ENCODE results near the gene TUBB4A.

TUBB4A gene

DNA sequence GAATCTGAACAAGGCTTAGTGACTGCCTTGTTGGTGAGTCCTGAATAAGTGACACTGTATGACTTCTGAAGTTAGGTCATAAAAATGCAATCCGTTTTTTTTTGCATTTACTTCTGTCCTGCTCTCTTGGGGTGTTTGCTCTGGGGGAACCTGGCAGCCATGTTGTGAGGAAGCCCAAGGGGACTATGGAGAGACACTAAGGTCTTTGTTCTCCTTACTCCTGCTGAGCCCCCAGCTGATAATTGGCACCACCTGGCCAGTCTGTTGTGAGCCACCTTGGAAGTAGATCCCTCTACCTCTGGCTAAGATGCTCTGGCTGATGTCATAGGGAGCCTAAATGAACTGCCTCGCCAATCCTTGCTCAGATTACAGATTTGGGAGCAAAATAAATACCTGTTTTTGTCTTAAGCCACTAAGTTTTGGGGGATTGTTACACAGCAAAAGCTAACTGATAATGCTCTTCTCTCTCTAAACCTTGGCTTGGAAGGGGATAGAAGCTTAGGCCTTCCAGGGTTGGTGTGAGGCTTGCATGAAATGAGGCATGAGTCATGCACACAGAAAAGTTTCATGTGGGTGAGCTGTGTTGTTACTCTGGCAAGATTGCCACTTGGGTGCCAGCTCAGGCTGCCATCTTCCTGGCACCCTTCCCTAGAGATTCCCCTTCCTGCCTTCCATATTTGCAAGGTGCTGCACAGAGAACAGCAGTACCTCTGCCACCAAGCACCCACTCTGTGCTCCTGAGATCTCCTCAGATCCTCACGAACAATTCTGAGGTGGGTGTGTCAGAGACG lies 10.1 kb downstream of the TUBB4A start:
- DNase-seq, result no peak

DNA sequence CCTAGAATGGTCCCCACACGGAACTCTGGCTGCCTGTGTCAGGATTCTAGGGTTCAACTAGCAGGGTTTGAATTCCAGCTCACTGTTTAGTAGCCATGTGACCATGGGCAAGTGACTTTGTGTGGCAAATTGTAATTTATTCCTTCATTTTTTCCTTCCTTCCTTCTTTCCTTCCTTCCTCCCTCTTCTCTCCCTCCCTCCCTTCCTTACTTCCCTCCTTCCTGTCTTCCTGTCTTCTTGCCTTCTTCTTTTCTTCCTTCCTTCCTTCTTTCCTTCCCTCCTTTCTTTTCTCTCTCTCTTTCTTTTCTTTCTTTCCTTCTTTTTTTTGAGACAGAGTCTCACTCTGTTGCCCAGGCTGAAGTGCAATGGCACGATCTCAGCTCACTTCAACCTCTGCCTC lies 12.0 kb downstream of the TUBB4A start:
- no peak for DNase-seq

DNA sequence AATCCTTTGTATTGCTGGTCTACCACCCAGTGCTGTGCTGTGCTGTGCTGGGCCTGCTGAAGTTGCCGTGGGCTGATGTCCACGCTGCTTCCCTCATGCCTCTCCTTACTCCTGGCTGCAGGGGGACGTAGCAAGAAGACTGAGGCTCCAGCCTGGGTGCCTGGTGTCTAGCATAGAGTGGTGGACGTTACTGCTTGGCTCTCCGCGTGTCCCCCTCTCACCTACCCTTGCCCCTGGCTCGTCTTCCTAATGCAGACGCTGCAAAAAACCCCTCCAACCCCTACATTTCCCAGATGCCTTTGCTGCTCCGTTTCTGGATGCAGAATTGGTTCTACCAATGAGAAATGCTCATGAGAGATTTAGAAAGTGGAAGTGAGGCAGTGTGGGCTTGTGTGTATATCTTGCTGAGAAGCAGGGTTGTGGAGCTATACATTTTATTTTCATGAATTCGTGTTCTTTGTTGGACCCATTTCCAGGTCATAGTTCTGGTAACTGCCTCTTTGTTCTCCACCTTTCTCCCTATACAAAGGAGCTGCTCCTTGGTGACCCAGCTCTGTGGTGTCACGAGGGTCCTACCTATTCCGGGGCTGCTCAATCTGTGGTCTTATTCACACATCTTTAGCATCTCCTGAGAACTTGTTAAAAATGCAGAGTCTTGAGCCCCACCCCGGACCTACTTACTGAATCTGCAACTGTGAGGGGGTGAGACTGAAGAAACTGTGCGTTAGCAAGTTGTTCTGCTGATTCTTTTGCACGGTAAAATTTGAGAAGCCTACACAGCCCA lies 12.6 kb downstream of the TUBB4A start:
- DNase-seq, result no peak

DNA sequence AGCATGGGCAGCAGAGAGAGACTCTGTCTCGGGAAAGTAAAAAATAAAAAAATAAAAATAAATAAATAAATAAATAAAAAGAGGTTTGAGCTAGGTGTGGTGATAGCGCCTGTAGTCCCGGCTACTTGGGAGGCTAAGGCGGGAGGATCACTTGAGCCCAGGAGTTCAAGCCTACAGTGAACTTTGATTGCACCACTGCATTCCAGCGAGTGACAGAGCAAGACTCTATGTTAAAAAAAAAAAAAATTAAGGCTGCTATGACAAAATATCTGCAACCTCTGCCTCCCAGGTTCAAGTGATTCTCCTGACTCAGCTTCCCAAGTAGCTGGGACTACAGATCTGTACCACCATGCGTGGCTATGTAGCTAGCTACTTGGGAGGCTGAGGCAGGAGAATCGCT lies 17.3 kb downstream of the TUBB4A start:
- DNase-seq, result no peak

DNA sequence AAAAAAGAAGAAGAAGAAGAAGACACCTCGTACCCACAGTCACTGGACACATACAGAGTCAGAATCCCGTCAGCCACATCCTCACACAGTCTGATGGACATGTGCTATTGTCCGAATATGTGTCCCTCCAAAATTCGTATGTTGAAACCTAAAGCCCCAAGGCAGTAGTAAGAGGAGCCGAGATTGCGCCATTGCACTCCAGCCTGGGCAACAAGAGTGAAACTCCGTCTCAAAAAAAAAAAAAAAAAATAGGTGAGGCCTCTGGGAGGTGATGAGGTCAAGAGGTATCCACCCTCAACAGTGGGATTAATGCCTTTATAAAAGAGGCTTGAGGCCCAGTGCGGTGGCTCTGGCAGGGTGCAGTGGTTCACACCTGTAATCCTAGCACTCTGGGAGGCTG lies 17.9 kb downstream of the TUBB4A start:
- no peak for DNase-seq

DNA sequence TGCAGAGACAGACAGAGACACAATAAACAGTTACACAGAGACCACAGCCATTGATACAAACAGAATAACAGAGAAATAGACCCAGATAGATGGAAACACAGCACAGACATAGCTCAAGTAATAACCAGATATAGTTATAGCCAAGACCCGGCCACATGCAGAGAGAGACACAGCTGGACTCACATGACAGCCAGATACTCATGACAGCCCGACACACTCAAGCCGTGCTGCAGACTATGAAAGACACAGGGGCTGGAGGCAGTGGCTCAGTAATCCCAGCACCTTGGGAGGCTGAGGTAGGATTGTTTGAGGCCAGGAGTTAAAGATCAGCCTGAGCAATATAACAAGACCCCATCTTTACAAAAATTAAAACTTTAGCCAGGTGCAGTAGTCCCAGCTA lies 18.9 kb downstream of the TUBB4A start:
- no peak for DNase-seq

DNA sequence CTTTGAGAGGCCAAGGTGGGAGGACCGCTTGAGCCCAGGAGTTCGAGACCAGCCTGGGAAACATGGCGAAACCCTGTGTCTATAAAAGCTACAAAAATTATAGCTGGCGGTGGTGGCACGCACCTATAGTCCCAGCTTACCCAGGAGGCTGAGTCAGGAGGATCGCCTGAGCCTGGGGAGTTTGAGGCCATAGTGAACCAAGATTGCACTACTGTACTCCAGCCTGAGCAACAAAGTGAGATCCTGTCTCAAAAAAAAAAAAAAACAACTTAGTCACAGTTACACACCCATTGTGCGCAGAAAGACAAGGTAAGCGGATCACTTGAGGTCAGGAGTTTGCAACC lies 19.8 kb downstream of the TUBB4A start:
- DNase-seq, result no peak

DNA sequence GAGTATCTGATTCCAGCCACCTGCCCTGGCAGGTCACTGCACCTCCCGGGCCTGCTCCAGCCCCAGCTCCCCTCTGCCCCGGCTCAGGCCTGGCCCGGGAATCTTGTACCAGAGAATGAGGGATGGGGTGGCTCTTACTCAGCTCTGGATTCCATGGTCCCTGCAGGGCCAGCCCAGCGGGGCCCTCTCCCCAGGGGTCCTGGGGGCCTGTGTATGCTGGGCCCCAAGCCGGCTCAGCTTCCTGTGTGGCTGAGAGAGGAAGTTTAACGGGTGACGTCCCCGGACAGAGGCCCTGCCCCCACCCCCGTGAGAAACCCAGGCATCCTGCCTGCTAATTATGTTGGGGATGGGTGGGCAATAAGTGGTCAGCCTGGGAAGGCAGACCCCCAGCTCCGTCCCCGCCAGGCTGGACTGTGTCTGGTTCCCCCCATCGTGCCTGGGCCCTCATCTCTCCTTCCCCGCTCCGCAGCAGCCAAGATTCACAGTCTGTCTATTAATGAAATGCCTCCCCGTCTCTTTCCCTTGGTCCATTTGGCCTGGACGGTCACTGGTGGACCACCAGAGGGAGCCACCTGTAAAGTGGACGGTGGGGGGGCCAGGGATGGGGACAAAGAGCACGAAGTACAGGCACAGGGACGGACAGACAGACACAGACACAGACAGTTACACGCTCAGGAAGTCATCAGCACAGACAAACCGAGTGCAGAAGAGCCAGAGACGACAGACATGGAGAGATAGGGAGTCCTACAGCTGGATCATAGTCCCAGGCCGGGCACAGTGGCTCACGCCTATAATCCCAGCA lies 20.4 kb downstream of the TUBB4A start, which contains the start of gene DENND1C:
Gene DENND1C (minus strand): TSS at position 247 of the 802 bp plus-strand sequence. CDS start 92 bp downstream, at position 155.
- no peak for DNase-seq

DNA sequence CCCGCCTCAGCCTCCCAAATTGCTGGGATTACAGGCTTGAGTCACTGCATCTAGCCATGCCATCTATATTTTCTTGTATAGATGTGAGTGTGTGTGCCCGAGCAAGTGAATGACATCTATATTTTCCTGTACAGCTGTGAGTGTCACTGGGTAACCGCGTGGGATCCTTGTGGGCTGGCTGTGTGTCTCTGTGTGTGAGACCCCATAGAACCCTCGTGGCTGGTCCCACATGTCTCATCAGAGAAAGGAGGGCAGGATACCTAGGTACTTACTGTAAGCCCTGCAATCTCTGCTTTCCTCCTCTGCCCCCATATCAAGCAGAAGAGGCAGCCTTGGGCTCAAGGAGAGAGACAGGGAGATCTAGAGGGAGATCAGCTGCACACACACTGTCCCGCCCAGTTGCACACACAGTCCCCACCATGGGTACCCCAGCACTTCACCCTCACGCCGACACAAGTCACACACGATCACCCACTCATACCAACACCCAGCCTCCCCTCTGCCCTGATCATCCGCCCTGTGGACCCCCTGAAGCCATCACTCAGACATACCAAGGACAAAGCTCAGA lies 21.2 kb downstream of the TUBB4A start:
- DNase-seq, result no peak

DNA sequence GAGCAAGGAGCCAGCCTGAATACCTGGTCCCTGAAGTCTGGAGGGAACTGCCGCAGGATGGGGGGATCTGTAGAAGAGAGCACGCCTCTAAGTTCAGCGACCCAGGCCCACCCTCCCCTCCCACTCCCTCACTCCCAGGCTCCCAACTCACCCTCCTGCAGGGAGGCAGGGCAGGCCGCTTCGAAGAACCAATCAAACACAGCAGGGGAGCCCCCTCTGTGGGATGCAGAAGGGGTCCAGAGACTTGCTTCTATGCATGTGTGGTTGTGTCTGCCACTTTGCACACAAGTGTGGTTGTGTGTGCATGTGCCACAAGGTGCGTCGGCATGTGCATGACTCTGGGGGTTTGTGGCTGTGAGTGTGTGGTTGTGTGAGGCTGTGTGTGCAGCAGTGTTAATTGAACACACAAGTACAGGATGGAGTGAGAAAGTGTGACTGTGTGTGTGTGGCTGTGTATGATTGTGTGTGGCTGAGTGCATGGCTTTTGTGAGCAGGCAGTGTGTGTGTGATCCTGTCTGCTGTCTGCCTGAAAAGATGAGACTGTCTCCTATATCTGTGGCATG lies 22.2 kb downstream of the TUBB4A start:
- no peak for DNase-seq

DNA sequence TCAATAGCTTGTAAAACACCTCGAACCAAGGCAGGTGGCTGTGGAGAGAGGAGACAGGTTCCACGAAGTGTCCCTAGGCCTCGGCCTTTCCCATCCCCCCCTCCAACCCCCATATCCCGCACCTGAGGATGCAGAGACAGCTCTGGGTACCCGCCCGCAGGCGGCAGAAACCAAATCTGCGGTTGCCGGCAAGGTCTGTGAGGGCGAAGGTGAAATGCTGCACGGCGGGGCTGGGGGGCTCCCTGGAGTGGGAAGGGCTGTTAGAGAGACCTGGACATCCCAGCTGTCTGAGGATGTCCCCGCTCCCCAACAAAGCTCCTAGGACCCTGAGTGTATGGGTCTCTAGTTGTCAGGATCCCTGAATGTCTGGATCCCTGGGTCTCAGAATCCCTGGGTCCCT lies 23.3 kb downstream of the TUBB4A start:
- no peak for DNase-seq

DNA sequence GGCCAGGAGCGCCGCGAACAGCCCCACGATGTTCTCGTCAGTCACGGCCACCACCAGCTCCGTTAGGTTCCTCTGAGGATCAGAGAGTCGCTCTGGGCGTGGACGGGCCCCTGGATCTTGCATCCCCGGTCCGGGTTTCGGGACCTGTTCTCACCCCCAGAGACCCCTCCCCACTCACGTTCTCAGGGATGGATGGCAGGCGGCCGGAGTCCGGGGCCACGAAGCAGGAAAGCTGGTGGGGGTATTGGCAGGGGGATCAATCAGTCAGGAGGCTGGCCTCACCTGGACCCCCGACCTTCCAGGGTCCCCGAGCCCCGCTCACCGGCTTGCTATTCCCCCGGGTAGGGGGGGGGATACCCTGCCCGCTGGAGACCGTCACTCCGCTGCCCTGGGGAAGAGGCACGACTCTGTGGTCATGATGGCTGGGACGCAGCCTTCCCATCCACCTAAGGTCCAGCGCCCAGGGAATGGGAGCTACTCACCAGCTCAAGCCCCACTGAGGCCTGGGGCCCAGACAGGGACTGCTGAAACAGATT lies 25.1 kb downstream of the TUBB4A start:
- DNase-seq, result no peak

DNA sequence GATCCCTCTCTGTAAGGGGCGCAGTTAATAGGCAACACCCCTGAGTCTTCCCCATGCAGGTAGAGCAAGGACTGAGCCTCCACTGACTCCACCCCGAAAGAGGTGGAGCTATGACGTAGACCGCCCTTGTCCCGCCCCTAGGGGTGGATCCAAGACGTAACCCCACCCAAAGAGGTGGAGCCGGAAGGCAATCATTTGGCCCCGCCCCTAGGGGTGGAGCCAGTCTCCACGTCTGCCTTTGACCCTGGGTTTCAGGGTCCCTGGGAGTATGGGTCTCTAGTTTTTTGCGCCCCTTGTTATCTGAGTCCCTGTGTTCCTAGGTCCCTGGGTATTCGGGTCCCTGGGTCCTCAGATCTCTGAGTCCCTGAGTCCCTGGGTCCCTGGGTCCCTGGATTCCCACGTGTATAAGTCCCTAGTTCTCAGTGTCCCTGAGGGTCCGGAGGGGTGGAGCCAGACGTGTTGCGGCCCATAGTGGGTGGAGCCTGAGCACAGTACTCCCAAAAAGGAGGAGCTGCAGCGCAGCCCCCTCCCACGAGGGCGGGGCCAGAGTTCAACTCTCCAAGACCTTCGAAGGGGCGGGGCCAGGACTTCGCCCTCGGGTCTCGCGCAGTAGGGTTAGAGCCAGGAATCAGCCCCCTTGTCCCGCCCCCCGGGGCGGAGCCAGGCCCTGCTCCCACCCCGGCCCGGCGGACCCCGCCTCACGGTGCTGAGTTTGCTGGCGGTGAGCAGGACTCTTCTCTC lies 25.8 kb downstream of the TUBB4A start:
- DNase-seq, result no peak

DNA sequence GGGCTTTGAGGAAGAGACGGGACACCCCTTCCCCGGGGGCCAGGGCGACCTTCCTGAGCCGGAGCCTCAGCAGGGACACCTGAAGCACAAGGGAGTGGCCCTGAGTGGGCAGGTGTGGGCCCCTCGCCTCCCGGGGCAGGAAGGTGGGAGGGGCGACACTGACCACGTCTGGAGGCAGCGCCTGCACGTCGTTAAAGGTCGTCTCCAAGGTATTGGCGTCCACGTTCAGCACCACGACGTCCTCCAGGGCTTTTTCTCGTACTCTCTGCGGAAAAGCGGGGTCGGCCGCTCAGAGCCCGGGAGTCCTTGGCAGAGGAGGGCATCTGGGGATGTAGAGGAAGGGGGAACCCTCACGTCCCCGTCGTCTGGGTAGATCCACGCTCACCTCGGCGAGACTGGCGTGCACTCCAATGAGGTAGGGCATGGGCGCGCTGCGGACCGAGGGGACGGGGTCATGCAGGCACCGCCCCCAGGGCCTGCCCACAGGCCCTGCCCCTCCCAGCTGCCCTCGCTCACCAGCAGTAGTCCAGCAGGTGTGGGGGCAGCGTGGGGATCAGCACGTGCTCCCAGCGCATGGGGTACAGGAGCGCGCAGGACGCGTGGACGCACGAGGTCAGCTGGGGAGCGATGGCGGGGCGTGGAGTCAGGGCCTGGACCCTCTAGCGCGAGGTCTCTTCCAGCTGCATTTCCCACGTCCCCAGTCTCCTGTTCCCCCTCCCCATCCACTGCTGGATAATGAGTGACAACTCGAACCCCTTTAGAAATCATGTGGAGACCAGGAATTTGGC lies 26.6 kb downstream of the TUBB4A start:
- no peak for DNase-seq

DNA sequence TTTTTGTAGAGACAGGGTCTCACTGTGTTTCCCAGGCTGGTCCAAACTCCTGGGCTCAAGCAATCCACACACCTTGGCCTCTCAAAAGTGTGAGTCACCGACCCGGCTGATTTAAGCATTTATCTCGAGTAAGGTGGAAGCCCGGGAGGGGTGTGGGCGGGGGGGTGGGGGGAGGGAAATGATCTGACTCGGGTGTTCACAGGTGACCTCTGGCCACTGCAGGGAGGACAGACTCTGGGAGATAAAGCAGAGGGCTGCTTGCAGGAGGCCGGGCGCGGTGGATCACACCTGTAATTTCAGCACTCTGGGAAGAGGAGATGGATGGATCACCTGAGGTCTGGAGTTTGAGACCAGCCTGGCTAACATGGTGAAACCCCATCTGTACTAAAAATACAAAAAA lies 28.5 kb downstream of the TUBB4A start:
- DNase-seq, result no peak

DNA sequence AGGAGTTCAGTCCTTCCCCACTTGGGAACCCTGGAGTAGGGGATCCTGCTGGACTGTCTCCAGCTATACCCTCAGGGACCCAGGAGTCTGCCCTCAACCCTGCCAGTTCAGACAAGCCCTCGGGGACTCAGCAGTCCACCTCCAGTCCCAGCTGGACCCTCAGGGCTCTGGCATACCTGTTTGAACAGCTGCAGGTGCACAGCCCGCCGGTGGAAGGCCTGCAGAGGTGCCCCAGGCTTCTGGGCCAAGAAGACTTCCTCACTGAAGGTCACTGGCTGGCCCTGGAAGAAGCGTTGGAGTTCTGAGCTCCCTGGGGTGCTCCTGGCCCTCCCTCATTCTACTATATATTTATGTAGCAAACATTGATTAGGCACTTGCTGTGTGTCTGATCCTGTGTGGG lies 29.4 kb downstream of the TUBB4A start:
- no peak for DNase-seq

DNA sequence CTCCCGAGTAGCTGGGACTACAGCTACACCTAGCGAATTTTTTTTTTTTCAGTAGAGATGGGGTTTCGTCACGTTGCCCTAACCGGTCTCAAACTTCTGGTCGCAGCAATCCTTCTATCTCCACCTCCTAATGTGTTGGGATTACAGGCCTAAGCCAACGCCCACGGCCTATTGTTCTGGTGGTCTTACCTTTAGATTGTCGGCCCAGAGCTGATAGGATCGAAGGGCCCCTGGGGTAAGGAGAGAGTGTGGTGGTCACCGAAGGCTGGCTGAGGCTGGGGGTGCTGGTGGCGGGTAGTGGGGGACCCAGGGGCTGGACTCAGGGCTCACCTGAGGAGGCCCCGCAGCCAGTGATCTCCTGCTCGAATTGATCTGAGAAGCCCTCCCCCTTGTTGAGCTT lies 31.0 kb downstream of the TUBB4A start:
- DNase-seq, result no peak

DNA sequence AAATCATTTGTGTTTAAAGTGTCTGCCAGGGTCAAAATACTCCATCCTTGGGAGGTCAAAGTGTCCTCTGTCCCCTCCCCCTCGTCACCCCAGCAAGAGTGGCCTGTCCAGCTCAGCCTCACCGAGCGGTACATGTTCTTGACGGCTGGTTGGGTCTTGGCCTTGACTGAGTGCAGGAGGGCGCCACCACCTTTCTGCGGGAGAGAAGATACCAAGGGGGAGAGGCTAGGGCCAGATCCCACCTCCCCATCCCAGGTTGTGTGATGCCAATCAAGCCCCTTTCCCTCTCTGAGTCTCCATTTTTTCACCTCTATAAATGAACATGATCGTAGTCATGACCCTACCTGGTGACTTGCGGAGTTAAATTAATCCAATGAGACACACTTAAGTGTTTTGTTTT lies 31.9 kb downstream of the TUBB4A start:
- DNase-seq, result no peak

DNA sequence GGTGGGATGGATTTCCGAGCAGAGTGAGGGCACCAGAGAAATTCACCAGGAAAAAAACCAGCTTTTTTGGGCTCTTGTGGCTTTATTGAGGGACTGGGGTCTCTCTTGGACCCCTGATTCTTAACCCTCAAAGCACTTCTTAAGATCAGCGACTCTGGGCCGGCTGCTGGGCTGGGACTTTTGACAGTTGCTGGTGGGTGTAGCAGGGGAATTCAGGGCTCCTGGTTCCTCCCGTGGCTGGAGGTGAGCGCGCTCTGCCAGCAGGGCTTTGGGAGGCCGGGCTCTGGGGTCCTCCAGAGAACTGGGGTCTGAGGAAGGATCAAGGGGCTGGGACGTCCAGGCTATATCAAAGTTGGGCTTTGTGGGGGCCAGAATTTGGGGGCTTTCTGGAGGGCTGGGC lies 34.7 kb downstream of the TUBB4A start:
- DNase-seq, result no peak

DNA sequence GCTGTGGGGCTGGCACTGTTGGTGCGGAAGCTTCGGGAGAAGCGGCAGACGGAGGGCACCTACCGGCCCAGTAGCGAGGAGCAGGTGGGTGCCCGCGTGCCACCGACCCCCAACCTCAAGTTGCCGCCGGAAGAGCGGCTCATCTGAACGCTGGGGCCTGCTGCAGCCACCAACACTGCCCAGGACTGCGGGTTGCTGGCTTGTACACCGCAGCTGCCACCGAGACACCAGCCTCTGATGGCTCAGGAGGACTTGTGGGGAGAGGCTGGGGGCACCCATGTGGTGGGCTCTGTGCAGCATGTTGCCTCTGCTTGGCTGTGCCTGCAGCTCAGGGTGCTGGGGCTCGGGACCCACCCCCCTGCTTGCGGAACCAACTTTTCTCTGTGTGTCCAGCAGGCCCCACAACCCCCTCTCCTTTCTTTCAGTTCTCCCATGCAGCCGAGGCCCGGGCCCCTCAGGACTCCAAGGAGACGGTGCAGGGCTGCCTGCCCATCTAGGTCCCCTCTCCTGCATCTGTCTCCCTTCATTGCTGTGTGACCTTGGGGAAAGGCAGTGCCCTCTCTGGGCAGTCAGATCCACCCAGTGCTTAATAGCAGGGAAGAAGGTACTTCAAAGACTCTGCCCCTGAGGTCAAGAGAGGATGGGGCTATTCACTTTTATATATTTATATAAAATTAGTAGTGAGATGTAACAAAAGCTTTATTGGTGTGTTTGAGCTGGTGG lies 35.4 kb downstream of the TUBB4A start:
- no peak for DNase-seq
